ENCODE results near the gene LACTBL1.

The LACTBL1 gene

GRCh38 chr1:22972760-22973159 is at the start of gene LACTBL1:
Gene LACTBL1, minus strand, starts transcription at chr1:22972866. Its CDS starts 550 bp downstream, at chr1:22972316.
- CTCF ChIA-PET = interaction anchor here (0.6 kb wide), 1 partner anchor 533 kb away, joined by 3 read pairs; no protein-coding TSS in a partner anchor
- TF ChIP-seq, protein P1, sequence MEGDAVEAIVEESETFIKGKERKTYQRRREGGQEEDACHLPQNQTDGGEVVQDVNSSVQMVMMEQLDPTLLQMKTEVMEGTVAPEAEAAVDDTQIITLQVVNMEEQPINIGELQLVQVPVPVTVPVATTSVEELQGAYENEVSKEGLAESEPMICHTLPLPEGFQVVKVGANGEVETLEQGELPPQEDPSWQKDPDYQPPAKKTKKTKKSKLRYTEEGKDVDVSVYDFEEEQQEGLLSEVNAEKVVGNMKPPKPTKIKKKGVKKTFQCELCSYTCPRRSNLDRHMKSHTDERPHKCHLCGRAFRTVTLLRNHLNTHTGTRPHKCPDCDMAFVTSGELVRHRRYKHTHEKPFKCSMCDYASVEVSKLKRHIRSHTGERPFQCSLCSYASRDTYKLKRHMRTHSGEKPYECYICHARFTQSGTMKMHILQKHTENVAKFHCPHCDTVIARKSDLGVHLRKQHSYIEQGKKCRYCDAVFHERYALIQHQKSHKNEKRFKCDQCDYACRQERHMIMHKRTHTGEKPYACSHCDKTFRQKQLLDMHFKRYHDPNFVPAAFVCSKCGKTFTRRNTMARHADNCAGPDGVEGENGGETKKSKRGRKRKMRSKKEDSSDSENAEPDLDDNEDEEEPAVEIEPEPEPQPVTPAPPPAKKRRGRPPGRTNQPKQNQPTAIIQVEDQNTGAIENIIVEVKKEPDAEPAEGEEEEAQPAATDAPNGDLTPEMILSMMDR (conservative IDR thresholded peaks at IDR 0.05; ENCODE audit: low read depth) = no peak
- no peak within 1 kb of the TSS for H3K27ac ChIP-seq
- no peak for DNase-seq (ENCODE audit: low spot score)
- POLR2A ChIA-PET (ENCODE audit: low non-redundant PET) = no interaction called here

DNA sequence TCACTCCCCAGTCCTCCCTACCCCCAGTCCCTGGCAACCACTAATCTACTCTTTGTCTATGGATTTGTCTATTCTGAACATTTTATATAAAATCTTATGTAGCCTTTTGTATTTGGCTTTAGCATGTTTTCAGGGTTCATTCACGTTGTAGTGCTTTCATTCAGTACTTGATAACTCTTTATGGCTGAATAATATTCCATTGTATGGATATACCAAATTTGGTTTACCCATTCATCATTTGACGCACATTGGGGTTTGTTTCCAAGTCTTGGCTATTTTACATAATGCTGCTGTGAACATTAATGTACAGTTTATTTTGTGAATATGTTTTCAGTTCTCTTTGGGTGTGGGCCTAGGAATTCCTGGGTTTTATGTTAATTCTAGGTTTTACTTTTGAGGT is 49.2 kb upstream of the LACTBL1 start:
- POLR2A ChIA-PET (ENCODE audit: low non-redundant PET) = no interaction called here
- no peak overlapping the region for H3K27ac ChIP-seq
- no peak for DNase-seq (ENCODE audit: low spot score)
- TF ChIP-seq, protein P1 (conservative IDR thresholded peaks at IDR 0.05; ENCODE audit: low read depth) = no peak
- CTCF ChIA-PET = no interaction called here

- TF ChIP-seq, protein P1 (conservative IDR thresholded peaks at IDR 0.05; ENCODE audit: low read depth) = no peak
- CTCF ChIA-PET = interaction anchor here (0.6 to 0.9 kb wide), 3 partner anchors 69 to 174 kb away, joined by 4 read pairs; no protein-coding TSS in a partner anchor
- no peak for DNase-seq (ENCODE audit: low spot score)
- POLR2A ChIA-PET (ENCODE audit: low non-redundant PET) = no interaction called here
- peak overlapping the region; percentile 40 for H3K27ac ChIP-seq
Observed at GRCh38 chr1:23020706-23021405, 48.2 kb upstream of the LACTBL1 start.

GRCh38 chr1:23019863-23020625 is 47.4 kb upstream of the LACTBL1 start:
- ChIA-PET POLR2A (ENCODE audit: low non-redundant PET) (interaction anchor here (0.6 to 0.9 kb wide), 2 partner anchors 13 to 41 kb away, joined by 4 to 5 read pairs; no protein-coding TSS in a partner anchor), CTCF (interaction anchor here (0.7 to 1.8 kb wide), 3 partner anchors 43 to 445 kb away, joined by 3 to 4 read pairs (median 4); no protein-coding TSS in a partner anchor)
- TF ChIP-seq, protein P1 (conservative IDR thresholded peaks at IDR 0.05; ENCODE audit: low read depth) = no peak
- H3K27ac ChIP-seq = peak overlapping the region; percentile 88
- DNase-seq (ENCODE audit: low spot score) = peak; percentile 49

GRCh38 chr1:23019094-23019862 is 46.6 kb upstream of the LACTBL1 start, which contains the start of gene KDM1A:
Gene KDM1A, plus strand, starts transcription at chr1:23019468. Its CDS starts 129 bp downstream, at chr1:23019597.
- H3K27ac ChIP-seq = peak within 1 kb of the TSS; percentile 88
- peak; percentile 88 for DNase-seq (ENCODE audit: low spot score)
- CTCF ChIA-PET = interaction anchor here (0.6 to 1.8 kb wide), 2 partner anchors 42 to 96 kb away, joined by 4 read pairs; no protein-coding TSS in a partner anchor
- TF ChIP-seq, protein P1 (conservative IDR thresholded peaks at IDR 0.05; ENCODE audit: low read depth) = peak; percentile 34
- POLR2A ChIA-PET (ENCODE audit: low non-redundant PET) = interaction anchor here (0.7 to 0.9 kb wide), 3 partner anchors 12 to 201 kb away, joined by 3 to 5 read pairs (median 4); no protein-coding TSS in a partner anchor
